HG02852 (cell line): Measurements from ENCODE around the gene ROBO2.

Source experiments
- ATAC-seq: cut with Tn5 transposase; IDR thresholded peaks from one replicate; pipeline ENCODE4 v1.9.1; 2021; ENCODE audit warnings: mild to moderate bottlenecking, moderate library complexity; ENCODE audit not compliant: unreplicated experiment

The ROBO2 gene

DNA sequence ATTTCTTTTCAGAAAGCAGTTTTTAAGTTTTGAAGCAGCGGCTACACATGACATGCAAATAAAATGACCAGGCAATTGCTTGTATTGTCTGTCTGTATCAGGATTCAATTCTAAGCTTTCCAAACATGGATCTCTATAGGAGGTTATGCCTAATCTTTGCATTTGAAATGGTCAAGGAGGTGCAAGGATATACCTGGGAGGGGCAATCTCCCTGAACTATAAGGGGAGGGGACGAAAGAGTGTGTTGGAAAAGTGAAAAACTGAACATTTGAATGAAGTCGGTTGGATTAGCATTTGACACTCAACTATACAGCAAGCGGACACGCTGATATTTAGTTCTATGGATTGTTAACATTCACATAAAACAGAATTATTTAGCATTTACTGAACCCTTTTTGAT lies 11.7 kb downstream of the ROBO2 start:
- no peak for ATAC-seq

- no peak for ATAC-seq
These were observed 12.2 kb downstream of the ROBO2 start for GRCh38 chr3:77052051-77052501.

GRCh38 chr3:77052733-77053670 lies 13.1 kb downstream of the ROBO2 start:
- no peak for ATAC-seq

GRCh38 chr3:77053795-77054194 lies 13.9 kb downstream of the ROBO2 start:
- no peak for ATAC-seq

- no peak for ATAC-seq
These were observed 16.0 kb downstream of the ROBO2 start for GRCh38 chr3:77055841-77056341.

DNA sequence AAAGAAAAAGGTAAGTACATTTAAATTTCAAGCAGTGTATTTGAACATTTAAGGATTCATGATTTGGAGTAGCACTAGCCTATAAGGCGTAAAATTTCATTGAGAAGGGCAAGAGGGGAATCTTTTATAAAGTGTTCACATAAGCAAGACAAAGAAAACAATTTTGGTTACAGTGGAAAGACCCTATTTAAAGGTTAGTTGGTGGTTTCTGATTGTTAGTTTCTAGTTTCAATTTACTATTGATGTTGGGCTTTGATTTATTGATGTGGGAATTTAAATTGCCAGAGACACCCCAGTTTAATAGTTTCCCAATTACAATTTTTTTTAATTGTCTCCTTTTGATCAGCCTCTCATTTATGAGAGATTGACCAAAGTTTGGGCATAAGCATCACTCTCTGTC lies 19.5 kb downstream of the ROBO2 start:
- no peak for ATAC-seq

DNA sequence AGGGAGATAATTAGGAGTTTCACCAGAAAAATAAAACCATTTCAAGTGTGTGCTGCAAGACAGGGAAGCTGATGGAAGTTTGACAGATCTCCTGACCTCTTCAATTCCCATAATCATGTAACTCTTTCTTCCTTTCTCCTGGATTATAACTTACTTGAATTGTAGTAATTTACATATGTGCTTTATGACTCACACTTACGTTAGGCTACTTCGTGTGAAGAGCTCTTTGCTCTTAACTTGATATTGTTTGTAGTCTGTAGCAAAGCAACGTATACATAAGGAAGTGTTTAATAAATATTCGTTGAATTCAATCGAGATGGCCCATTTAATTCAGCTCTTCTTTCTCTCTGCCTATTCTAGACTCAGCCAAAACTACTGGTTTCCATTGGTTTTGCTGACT lies 23.5 kb downstream of the ROBO2 start:
- ATAC-seq: no peak

DNA sequence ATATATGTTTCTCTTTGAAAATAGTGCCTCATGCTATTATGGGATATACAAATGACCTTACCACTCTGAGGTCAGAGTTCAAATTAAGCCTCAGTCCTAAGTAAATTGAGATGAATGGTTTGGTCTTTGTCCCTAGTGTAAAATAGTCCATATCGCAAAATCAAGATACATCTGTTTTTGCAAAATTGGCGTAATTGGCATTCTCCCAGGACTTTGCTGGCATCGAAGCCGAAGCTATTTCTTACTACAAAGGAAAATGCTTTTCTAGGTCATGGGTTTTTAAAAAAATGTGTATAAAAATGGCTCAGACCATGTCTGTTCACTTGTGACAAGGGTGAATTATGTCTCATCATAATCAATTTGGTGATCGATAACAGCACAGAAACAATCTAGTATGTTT lies 25.9 kb downstream of the ROBO2 start:
- ATAC-seq: no peak

- ATAC-seq: no peak
These were observed 26.9 kb downstream of the ROBO2 start for GRCh38 chr3:77066829-77067228.

DNA sequence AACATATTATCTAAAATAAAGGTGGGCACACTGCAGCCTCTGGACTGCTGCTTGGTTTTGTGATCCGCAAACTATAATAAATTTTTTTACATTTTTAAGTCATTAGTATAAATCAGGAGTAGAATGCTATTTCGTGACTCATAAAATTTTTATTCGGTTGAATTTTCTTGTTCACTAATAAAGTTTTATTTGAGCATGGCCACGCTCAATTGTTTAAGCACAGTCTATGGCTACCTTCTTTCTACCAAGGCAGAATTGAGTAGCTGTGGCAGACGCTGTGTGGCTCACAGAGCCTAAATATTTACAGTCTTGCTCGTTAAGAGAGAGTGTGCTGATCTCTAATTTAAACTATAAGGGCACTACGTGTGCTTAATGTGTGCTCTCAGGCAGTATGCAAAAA lies 28.9 kb downstream of the ROBO2 start:
- ATAC-seq: no peak

DNA sequence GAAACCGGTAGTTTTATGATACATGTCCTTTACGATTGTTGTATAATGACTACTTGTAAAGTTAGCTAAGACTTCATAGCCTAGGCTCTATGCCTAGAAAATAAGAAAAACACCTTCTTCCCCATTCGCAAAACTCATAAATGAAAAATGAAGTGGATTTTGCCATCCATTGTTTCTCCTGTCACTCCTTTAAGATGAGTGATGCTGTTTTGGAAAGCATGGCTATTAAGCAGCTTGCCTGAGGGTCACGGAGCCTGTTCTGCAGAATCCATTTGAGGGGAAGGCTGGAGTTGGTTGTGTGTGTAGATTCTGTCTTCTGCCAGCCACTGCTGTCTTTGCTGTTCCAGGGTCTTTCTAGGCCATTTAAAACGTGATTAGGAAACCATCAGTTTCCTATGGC lies 31.5 kb downstream of the ROBO2 start:
- ATAC-seq: no peak

DNA sequence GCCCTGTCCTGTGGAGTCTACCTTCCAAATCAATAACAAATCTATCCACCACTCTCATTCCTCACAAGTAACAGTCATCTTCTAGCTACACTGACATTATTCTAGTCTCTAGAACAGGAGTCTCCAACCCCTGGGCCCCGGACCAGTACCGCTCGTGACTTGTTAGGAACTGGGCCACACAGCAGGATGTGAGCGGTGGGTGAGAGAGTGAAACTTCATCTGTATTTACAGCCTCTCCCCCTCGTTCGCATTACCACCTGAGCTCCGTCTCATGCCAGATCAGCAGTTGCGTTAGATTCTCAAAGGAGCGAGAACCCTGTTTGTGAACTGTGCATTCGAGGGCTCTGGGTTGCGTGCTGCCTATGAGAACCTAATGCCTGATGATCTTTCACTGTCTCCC lies 31.9 kb downstream of the ROBO2 start:
- ATAC-seq: no peak

GRCh38 chr3:77072232-77072631 lies 32.3 kb downstream of the ROBO2 start:
- no peak for ATAC-seq

DNA sequence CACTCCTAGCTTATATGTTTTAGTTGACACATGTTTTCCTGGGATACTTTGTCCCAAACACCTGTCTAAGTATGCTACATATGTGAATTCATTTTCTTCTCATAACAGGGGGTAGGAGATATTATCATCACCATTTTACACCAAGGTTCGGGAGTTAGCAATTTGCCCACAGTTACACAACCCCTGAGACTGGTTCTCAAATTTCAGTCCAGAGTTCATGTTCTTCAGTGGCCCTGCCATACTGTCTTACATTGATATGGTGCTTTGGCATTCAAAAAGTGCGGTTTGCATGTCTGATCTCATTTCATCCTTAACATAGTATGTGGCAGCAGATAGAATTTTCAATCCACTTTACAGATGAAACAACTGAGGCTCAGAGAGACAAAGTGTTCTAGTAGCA lies 38.4 kb downstream of the ROBO2 start:
- ATAC-seq: no peak

GRCh38 chr3:77079988-77080610 lies 40.2 kb downstream of the ROBO2 start:
- ATAC-seq: no peak

GRCh38 chr3:77081240-77081661 lies 41.4 kb downstream of the ROBO2 start:
- ATAC-seq: no peak

- ATAC-seq: no peak
These were observed 44.6 kb downstream of the ROBO2 start for GRCh38 chr3:77084511-77084910.

DNA sequence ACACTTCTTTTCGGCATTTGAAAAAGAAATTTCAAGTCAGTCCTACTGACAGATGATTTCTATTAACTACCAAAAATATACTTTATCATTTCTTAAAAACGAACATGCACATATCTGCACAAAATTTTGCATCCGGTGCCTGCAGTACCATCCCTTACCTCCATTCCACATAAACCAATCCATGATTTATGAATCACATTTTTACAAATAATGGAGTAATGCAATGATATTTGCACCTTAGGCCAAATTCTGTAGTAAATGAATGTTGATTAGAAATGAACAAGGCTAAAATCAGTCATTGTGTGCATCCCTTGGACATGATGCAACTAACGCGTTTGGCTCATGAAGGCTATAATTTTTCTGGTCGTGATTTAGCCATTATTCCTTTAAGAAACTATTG lies 46.5 kb downstream of the ROBO2 start:
- ATAC-seq: no peak

DNA sequence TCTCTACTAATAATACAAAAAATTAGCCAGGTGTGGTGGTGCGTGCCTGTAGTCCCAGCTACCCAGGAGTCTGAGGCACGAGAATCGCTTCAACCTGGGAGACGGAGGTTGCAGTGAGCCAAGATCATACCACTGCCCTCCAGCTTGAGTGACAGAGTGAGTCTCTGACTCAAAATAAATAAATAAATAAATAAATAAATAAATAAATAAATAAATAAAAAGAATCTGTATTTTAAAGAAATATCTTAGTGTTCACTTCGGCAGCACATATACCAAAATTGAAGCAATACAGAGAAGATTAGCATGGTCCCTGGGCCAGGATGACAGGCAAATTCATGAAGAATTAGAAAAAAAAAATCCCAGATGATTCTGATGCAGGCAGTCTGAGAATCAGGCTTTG lies 51.9 kb downstream of the ROBO2 start:
- ATAC-seq: no peak

DNA sequence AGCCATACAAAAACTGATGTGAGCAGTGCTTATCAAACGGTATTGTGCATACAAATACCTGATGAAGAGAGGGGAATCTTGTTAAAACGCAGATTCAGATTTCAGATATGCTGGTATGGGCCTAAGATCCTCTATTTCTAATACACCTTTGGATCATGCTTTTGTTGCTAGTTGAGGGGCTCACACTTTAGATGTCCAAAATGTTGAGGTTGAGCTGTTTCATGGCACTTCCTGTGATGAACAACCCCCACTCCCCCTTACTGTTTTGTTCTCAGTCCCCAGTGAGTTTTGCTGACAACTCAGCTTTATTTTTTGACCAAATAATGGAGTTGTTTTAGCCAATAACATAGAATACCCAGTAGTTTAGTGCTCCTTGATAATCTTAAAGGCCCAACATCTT lies 53.2 kb downstream of the ROBO2 start:
- no peak for ATAC-seq

DNA sequence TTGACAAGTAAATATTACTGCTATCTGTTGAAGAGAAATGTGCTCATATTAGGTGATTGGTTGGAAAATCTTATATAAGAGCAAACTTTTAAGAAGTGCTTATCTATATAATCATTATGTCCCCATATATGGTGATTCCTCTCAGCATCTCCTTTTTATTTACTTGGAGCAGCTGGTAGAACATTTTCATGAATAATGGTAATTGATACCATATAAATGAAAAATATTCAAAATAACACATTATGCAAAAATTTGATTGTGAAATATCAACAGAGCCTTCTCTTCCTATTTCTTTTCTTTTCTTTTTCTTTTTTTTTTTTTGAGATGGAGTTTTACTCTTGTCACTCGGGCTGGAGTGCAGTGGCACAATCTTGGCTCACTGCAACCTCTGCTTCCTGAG lies 56.2 kb downstream of the ROBO2 start:
- ATAC-seq: no peak
